ENCODE data around the gene CDRT4.

The CDRT4 gene

GRCh38 chr17:15431766-15432165 is 35.7 kb downstream of the CDRT4 start:
- DNase-seq (ENCODE audit: low read depth in 2 of 2), result no peak

GRCh38 chr17:15431196-15431595 is 36.2 kb downstream of the CDRT4 start:
- no peak for DNase-seq (ENCODE audit: low read depth in 2 of 2)

- DNase-seq (ENCODE audit: low read depth in 2 of 2), result no peak
Observed at GRCh38 chr17:15424521-15424920, 42.9 kb downstream of the CDRT4 start.

- no peak for DNase-seq (ENCODE audit: low read depth in 2 of 2)
Observed at GRCh38 chr17:15422392-15422965, 44.9 kb downstream of the CDRT4 start.

GRCh38 chr17:15418781-15419180 is 48.6 kb downstream of the CDRT4 start:
- no peak for DNase-seq (ENCODE audit: low read depth in 2 of 2)

GRCh38 chr17:15414532-15415306 is 52.7 kb downstream of the CDRT4 start:
- no peak for DNase-seq (ENCODE audit: low read depth in 2 of 2)

GRCh38 chr17:15413101-15413771 is 54.2 kb downstream of the CDRT4 start:
- DNase-seq (ENCODE audit: low read depth in 2 of 2), result no peak

GRCh38 chr17:15412606-15413005 is 54.8 kb downstream of the CDRT4 start:
- DNase-seq (ENCODE audit: low read depth in 2 of 2), result no peak

- no peak for DNase-seq (ENCODE audit: low read depth in 2 of 2)
Observed at GRCh38 chr17:15411384-15412198, 55.8 kb downstream of the CDRT4 start.

GRCh38 chr17:15409721-15410250 is 57.6 kb downstream of the CDRT4 start:
- no peak for DNase-seq (ENCODE audit: low read depth in 2 of 2)

GRCh38 chr17:15408803-15409202 is 58.6 kb downstream of the CDRT4 start:
- DNase-seq (ENCODE audit: low read depth in 2 of 2), result no peak

GRCh38 chr17:15406081-15406480 is 61.3 kb downstream of the CDRT4 start:
- DNase-seq (ENCODE audit: low read depth in 2 of 2), result no peak

- no peak for DNase-seq (ENCODE audit: low read depth in 2 of 2)
Observed at GRCh38 chr17:15405058-15405415, 62.4 kb downstream of the CDRT4 start.

GRCh38 chr17:15404106-15405057 is 63.0 kb downstream of the CDRT4 start:
- DNase-seq (ENCODE audit: low read depth in 2 of 2), result no peak

GRCh38 chr17:15403276-15403939 is 64.0 kb downstream of the CDRT4 start:
- DNase-seq (ENCODE audit: low read depth in 2 of 2), result no peak

- no peak for DNase-seq (ENCODE audit: low read depth in 2 of 2)
Observed at GRCh38 chr17:15399443-15399842, 68.0 kb downstream of the CDRT4 start.

GRCh38 chr17:15398736-15399331 is 68.6 kb downstream of the CDRT4 start:
- no peak for DNase-seq (ENCODE audit: low read depth in 2 of 2)

- DNase-seq (ENCODE audit: low read depth in 2 of 2), result no peak
Observed at GRCh38 chr17:15398291-15398690, 69.1 kb downstream of the CDRT4 start.

- DNase-seq (ENCODE audit: low read depth in 2 of 2), result no peak
Observed at GRCh38 chr17:15397620-15398019, 69.8 kb downstream of the CDRT4 start.

GRCh38 chr17:15395091-15395490 is 72.3 kb downstream of the CDRT4 start:
- no peak for DNase-seq (ENCODE audit: low read depth in 2 of 2)

Measured in stimulated activated CD8-positive, alpha-beta memory T cell treated with anti-CD3 and anti-CD28 coated beads, Interleukin-15, amount 100 ng/mL, for 4 hours (primary cell).